Measurements from ENCODE around the gene NXF1. TPM values are rescaled to one million over a fixed set of nuclear protein-coding genes. Genes with fewer than 3 reads are reported as not detected.
"Not testable (repeated sequence)": the region's sequence is repeated elsewhere in the genome, so short reads cannot be mapped to it uniquely, and the experiment has no call there.

Gene NXF1
- polyA plus RNA-seq, 1 donor (not counting 4 experiments of a cell fraction or from before 2014, with no cell fraction given): 25.3 TPM

GRCh38 chr11:62830904-62831519, 25.8 kb upstream of the NXF1 start:
- FAIRE-seq (no peak), DNase-seq (ENCODE audit: low read depth, low spot score) (no peak)
- peaks cover 12% of the 10 kb centered on the region for H3K4me1 ChIP-seq (ENCODE audit: control insufficient read depth, extremely low read depth, insufficient read depth, low read length)
- H3K9ac ChIP-seq (ENCODE audit: control insufficient read depth, extremely low read depth, insufficient read depth, low read length): peak overlapping the region; percentile 94
- H3K79me2 ChIP-seq (ENCODE audit: control insufficient read depth, insufficient read depth, low read length): peaks cover 47% of the 10 kb centered on the region
- H3K4me3 ChIP-seq (ENCODE audit: control insufficient read depth in 2 of 3, extremely low read depth in 1 of 3, insufficient read depth in 2 of 3, low read depth in 1 of 3, low read length in 3 of 3): peak overlapping the region; percentile 89 to 99 (median 97)
- H3K27ac ChIP-seq (ENCODE audit: control insufficient read depth, insufficient read depth, low read length): peak overlapping the region; percentile 91
- H3K4me2 ChIP-seq (ENCODE audit: control insufficient read depth, extremely low read depth, insufficient read depth, low read depth, low read length): peak overlapping the region; percentile 83
- peak overlapping the region; percentile 45 for H2AFZ ChIP-seq (ENCODE audit: control insufficient read depth, low read length)
- no peaks in the 10 kb centered on the region for H3K9me1 ChIP-seq (ENCODE audit: control insufficient read depth, extremely low read depth, insufficient read depth, low read length)
- dilution Hi-C loops (cut with MboI; ENCODE audit: extremely low pct_ligation_motif_present, low sequenced_read_pairs): no loop called here
- no peak for TF ChIP-seq EZH2 (IDR thresholded peaks at IDR 0.05; ENCODE audit: low read length)
- TF ChIP-seq, protein P1, sequence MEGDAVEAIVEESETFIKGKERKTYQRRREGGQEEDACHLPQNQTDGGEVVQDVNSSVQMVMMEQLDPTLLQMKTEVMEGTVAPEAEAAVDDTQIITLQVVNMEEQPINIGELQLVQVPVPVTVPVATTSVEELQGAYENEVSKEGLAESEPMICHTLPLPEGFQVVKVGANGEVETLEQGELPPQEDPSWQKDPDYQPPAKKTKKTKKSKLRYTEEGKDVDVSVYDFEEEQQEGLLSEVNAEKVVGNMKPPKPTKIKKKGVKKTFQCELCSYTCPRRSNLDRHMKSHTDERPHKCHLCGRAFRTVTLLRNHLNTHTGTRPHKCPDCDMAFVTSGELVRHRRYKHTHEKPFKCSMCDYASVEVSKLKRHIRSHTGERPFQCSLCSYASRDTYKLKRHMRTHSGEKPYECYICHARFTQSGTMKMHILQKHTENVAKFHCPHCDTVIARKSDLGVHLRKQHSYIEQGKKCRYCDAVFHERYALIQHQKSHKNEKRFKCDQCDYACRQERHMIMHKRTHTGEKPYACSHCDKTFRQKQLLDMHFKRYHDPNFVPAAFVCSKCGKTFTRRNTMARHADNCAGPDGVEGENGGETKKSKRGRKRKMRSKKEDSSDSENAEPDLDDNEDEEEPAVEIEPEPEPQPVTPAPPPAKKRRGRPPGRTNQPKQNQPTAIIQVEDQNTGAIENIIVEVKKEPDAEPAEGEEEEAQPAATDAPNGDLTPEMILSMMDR (optimal IDR thresholded peaks at IDR 0.05 in 1 of 3, IDR thresholded peaks at IDR 0.05 in 1 of 3, conservative IDR thresholded peaks at IDR 0.05 in 1 of 3; ENCODE audit: extremely low read depth in 1 of 3, insufficient read depth in 2 of 3, low read length in 3 of 3): no peak
- no peaks in the 10 kb centered on the region for H3K9me3 ChIP-seq (ENCODE audit: control insufficient read depth, low read depth, low read length)
- H3K36me3 ChIP-seq (ENCODE audit: control insufficient read depth in 2 of 2, extremely low read depth in 1 of 2, insufficient read depth in 2 of 2, low read length in 2 of 2): peaks cover 30 to 37% of the 10 kb centered on the region in 2 experiments
- no peaks in the 10 kb centered on the region for H4K20me1 ChIP-seq (ENCODE audit: control insufficient read depth, extremely low read depth, insufficient read depth, low read length)
- no peaks in the 10 kb centered on the region for H3K27me3 ChIP-seq (ENCODE audit: control insufficient read depth, extremely low read depth, insufficient read depth, low read length)

- H3K4me1 ChIP-seq (ENCODE audit: control insufficient read depth, extremely low read depth, insufficient read depth, low read length); H3K27ac ChIP-seq (ENCODE audit: control insufficient read depth, insufficient read depth, low read length); H4K20me1 ChIP-seq (ENCODE audit: control insufficient read depth, extremely low read depth, insufficient read depth, low read length); H3K4me3 ChIP-seq (ENCODE audit: control insufficient read depth in 2 of 3, extremely low read depth in 1 of 3, insufficient read depth in 2 of 3, low read depth in 1 of 3, low read length in 3 of 3); H3K9me3 ChIP-seq (ENCODE audit: control insufficient read depth, low read depth, low read length); H3K27me3 ChIP-seq (ENCODE audit: control insufficient read depth, extremely low read depth, insufficient read depth, low read length); DNase-seq (ENCODE audit: low read depth, low spot score); H2AFZ ChIP-seq (ENCODE audit: control insufficient read depth, low read length); FAIRE-seq; H3K4me2 ChIP-seq (ENCODE audit: control insufficient read depth, extremely low read depth, insufficient read depth, low read depth, low read length); H3K9me1 ChIP-seq (ENCODE audit: control insufficient read depth, extremely low read depth, insufficient read depth, low read length); dilution Hi-C loops (cut with MboI; ENCODE audit: extremely low pct_ligation_motif_present, low sequenced_read_pairs); H3K9ac ChIP-seq (ENCODE audit: control insufficient read depth, extremely low read depth, insufficient read depth, low read length): not testable (repeated sequence)
- Histone ChIP-seq H3K79me2 (ENCODE audit: control insufficient read depth, insufficient read depth, low read length) (peaks cover 36% of the 10 kb centered on the region), H3K36me3 (ENCODE audit: control insufficient read depth in 2 of 2, extremely low read depth in 1 of 2, insufficient read depth in 2 of 2, low read length in 2 of 2) (peaks cover 30% of the 10 kb centered on the region in 2 experiments)
Measured at GRCh38 chr11:62828130-62828529, 22.9 kb upstream of the NXF1 start.

DNA sequence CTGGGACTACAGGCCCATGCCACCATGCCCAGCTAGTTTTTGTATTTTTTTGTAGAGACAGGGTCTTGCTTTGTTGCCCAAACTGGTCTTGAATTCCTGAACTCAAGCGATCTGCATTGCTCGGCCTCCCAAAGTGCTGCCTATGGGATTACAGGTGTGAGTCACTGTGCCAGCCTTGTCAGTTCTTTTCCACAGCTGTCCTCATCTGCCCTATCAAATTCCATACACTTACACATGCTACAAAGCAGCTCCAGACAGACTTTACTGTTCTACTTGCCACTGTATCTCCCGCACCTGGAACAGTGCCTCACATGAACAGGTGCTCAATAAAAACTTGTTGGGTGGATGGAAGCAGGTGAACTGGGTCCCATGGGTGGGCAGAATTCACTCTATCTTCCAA, 18.4 kb upstream of the NXF1 start:
- DNase-seq (ENCODE audit: low read depth, low spot score) (no peak), FAIRE-seq (no peak)
- H4K20me1 ChIP-seq (ENCODE audit: control insufficient read depth, extremely low read depth, insufficient read depth, low read length): no peaks in the 10 kb centered on the region
- TF ChIP-seq EZH2 (IDR thresholded peaks at IDR 0.05; ENCODE audit: low read length): no peak
- TF ChIP-seq, protein P1 (optimal IDR thresholded peaks at IDR 0.05 in 1 of 3, IDR thresholded peaks at IDR 0.05 in 1 of 3, conservative IDR thresholded peaks at IDR 0.05 in 1 of 3; ENCODE audit: extremely low read depth in 1 of 3, insufficient read depth in 2 of 3, low read length in 3 of 3): no peak
- no peaks in the 10 kb centered on the region for H3K9me3 ChIP-seq (ENCODE audit: control insufficient read depth, low read depth, low read length)
- H3K79me2 ChIP-seq (ENCODE audit: control insufficient read depth, insufficient read depth, low read length): peaks cover 8% of the 10 kb centered on the region
- dilution Hi-C loops (cut with MboI; ENCODE audit: extremely low pct_ligation_motif_present, low sequenced_read_pairs): no loop called here
- H3K9me1 ChIP-seq (ENCODE audit: control insufficient read depth, extremely low read depth, insufficient read depth, low read length): no peaks in the 10 kb centered on the region
- no peaks in the 10 kb centered on the region for H3K27me3 ChIP-seq (ENCODE audit: control insufficient read depth, extremely low read depth, insufficient read depth, low read length)
- H3K4me3 ChIP-seq (ENCODE audit: control insufficient read depth in 2 of 3, extremely low read depth in 1 of 3, insufficient read depth in 2 of 3, low read depth in 1 of 3, low read length in 3 of 3): no peak overlapping the region
- no peak overlapping the region for H3K27ac ChIP-seq (ENCODE audit: control insufficient read depth, insufficient read depth, low read length)
- no peak overlapping the region for H3K4me2 ChIP-seq (ENCODE audit: control insufficient read depth, extremely low read depth, insufficient read depth, low read depth, low read length)
- H3K36me3 ChIP-seq (ENCODE audit: control insufficient read depth in 2 of 2, extremely low read depth in 1 of 2, insufficient read depth in 2 of 2, low read length in 2 of 2): peaks cover 33 to 38% of the 10 kb centered on the region in 2 experiments
- H3K9ac ChIP-seq (ENCODE audit: control insufficient read depth, extremely low read depth, insufficient read depth, low read length): no peak overlapping the region
- H3K4me1 ChIP-seq (ENCODE audit: control insufficient read depth, extremely low read depth, insufficient read depth, low read length): no peaks in the 10 kb centered on the region
- H2AFZ ChIP-seq (ENCODE audit: control insufficient read depth, low read length): no peak overlapping the region
